ENCODE data around the gene EXOC4. TPM values are rescaled to one million over a fixed set of nuclear protein-coding genes. Genes with fewer than 3 reads are reported as not detected.

The EXOC4 gene
- total and polyA plus RNA-seq, 7 donors = 7.6 to 63.0 (median 29.1) TPM

DNA sequence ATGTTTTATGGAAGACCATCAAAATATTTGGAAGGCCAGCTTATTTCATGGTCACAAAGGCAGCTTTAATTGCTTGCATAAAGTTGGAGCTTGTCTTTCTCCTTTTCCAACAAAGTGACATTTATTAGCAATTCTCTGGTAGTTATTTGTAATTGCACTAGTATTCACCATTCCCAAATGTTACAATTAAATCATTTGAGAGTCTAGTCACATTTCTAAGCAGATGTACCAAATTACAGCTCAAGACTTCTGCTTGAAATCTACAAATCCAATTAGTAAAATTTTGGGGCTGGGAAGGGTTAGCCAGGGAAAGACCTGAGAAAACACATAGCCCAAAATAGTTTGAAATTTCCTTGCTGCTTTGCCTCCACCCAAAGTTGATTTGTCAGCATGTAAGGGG lies 498.2 kb downstream of the EXOC4 start:
- no peak overlapping the region for H3K4me3 ChIP-seq
- H3K27me3 ChIP-seq (ENCODE audit: insufficient read depth in 3 of 3, low read length in 2 of 3) = no peaks in the 10 kb centered on the region
- intact Hi-C loops (cut with DNase I) = no loop called here
- no peak for DNase-seq
- H3K4me1 ChIP-seq = no peaks in the 10 kb centered on the region
- ATAC-seq = no peak
- no peaks in the 10 kb centered on the region for H3K9me3 ChIP-seq
- TF ChIP-seq, protein P1, sequence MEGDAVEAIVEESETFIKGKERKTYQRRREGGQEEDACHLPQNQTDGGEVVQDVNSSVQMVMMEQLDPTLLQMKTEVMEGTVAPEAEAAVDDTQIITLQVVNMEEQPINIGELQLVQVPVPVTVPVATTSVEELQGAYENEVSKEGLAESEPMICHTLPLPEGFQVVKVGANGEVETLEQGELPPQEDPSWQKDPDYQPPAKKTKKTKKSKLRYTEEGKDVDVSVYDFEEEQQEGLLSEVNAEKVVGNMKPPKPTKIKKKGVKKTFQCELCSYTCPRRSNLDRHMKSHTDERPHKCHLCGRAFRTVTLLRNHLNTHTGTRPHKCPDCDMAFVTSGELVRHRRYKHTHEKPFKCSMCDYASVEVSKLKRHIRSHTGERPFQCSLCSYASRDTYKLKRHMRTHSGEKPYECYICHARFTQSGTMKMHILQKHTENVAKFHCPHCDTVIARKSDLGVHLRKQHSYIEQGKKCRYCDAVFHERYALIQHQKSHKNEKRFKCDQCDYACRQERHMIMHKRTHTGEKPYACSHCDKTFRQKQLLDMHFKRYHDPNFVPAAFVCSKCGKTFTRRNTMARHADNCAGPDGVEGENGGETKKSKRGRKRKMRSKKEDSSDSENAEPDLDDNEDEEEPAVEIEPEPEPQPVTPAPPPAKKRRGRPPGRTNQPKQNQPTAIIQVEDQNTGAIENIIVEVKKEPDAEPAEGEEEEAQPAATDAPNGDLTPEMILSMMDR (IDR thresholded peaks at IDR 0.05) = no peak
- no peak overlapping the region for H3K27ac ChIP-seq
- no peaks in the 10 kb centered on the region for H3K36me3 ChIP-seq (ENCODE audit: insufficient read depth in 1 of 2, low read depth in 1 of 2)

DNA sequence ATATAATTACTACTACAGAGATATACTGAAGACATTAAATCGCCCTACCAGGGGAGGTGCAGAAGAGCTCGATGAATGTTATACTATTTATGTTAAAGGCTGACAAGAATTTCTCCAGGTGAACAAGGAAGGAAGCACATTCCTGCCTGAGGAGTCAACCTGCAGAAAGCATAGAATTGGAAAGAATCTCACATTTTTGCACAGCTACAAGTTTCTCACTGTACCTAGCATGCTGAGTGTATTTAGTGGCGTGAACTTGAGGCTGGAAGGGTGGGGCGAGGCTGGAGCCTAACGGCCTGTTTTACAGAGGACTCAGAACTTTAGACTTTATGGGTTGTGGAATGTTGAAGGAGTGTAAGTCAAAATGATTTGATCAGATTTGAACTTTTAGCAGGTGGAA lies 500.6 kb downstream of the EXOC4 start:
- DNase-seq (no peak), ATAC-seq (no peak)
- 94 to 97% (median 94%) methylated on average over 5 of the region's 5 CpGs for WGBS, 3 donors
- Histone ChIP-seq H3K9me3 (no peaks in the 10 kb centered on the region), H3K36me3 (ENCODE audit: insufficient read depth in 1 of 2, low read depth in 1 of 2) (no peaks in the 10 kb centered on the region), H3K4me3 (no peak overlapping the region), H3K27ac (no peak overlapping the region), H3K4me1 (no peaks in the 10 kb centered on the region), H3K27me3 (ENCODE audit: insufficient read depth in 3 of 3, low read length in 2 of 3) (no peaks in the 10 kb centered on the region)
- TF ChIP-seq, protein P1 (IDR thresholded peaks at IDR 0.05) = no peak
- intact Hi-C loops (cut with DNase I) = no loop called here

DNA sequence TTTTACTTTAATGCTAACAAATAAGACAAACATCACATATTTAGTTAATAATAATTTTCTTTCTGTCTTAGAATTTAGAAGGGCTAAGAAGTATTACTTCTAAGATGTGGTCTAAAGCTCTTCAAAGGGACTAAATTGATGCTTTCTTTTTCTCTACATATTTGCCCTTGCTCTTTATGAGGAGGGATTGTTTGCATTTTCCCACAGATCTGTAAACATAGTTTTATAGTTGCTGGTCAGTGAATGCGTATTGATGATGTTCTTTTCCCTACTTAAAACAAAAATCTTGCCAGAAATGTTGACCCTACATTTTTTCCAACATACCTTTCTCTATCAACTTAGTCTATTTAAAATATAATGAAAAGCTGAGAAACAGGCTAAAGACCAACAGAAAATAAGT lies 501.8 kb downstream of the EXOC4 start:
- ATAC-seq (no peak), DNase-seq (no peak)
- Histone ChIP-seq H3K36me3 (ENCODE audit: insufficient read depth in 1 of 2, low read depth in 1 of 2) (no peaks in the 10 kb centered on the region), H3K4me1 (no peaks in the 10 kb centered on the region), H3K27me3 (ENCODE audit: insufficient read depth in 3 of 3, low read length in 2 of 3) (no peaks in the 10 kb centered on the region), H3K27ac (no peak overlapping the region), H3K4me3 (no peak overlapping the region), H3K9me3 (no peaks in the 10 kb centered on the region)
- TF ChIP-seq, protein P1 (IDR thresholded peaks at IDR 0.05) = no peak
- intact Hi-C loops (cut with DNase I) = loop anchor here in 1 of 2 donors (5.0 kb wide), 1 partner anchor 53 kb away; no protein-coding TSS in a partner anchor
- WGBS, 3 donors = 94 to 100% (median 99%) methylated on average over 1 of the region's 1 CpG

DNA sequence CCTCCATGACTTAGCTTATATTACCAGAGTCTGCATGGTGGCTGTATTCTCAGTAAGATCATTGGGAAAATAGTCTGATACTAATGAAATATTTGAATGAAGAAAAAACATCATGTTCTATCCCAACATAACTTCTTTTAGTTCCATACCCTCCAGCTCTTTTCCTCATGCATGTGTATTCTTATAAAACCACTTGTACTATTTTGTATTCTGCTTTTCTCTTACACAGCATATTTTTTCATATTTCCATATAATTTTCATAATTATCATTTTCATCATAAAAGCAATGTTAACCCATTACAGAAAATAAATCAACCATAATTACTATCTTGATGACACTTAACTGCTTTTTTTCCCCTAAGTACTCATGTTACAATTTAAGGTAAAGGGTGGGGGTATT lies 503.0 kb downstream of the EXOC4 start:
- Histone ChIP-seq H3K4me3 (no peak overlapping the region), H3K36me3 (ENCODE audit: insufficient read depth in 1 of 2, low read depth in 1 of 2) (no peaks in the 10 kb centered on the region), H3K9me3 (no peaks in the 10 kb centered on the region), H3K4me1 (no peaks in the 10 kb centered on the region), H3K27ac (no peak overlapping the region), H3K27me3 (ENCODE audit: insufficient read depth in 3 of 3, low read length in 2 of 3) (no peaks in the 10 kb centered on the region)
- ATAC-seq (no peak), DNase-seq (no peak)
- TF ChIP-seq, protein P1 (IDR thresholded peaks at IDR 0.05) = no peak
- intact Hi-C loops (cut with DNase I) = loop anchor here in 1 of 2 donors (5.0 kb wide), 1 partner anchor 51 kb away; no protein-coding TSS in a partner anchor

DNA sequence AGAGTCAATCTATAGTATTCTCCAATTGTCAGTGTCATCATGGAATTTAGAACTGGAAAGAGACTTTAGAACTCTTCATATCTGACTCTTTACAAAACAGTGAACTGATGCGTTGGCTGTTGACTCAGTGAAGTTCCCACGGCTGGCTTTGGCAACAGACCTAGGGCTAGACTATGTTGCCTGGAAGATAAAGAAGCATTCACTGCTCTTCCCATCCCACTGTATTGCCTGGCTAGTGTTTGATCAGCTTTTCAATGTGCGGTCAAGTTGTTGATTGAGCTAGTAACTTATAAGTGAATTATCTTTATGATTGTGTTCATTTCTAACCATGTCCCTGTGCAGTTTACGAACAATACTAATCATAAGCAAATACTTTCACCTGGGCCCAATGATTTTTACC lies 508.6 kb downstream of the EXOC4 start:
- Histone ChIP-seq H3K36me3 (ENCODE audit: insufficient read depth in 1 of 2, low read depth in 1 of 2) (no peaks in the 10 kb centered on the region), H3K9me3 (no peaks in the 10 kb centered on the region), H3K27me3 (ENCODE audit: insufficient read depth in 3 of 3, low read length in 2 of 3) (no peaks in the 10 kb centered on the region), H3K27ac (no peak overlapping the region), H3K4me3 (no peak overlapping the region), H3K4me1 (no peaks in the 10 kb centered on the region)
- TF ChIP-seq, protein P1 (IDR thresholded peaks at IDR 0.05) = no peak
- DNase-seq (no peak), ATAC-seq (no peak)
- 91 to 98% (median 92%) methylated on average over 4 of the region's 4 CpGs for WGBS, 3 donors
- intact Hi-C loops (cut with DNase I) = no loop called here
